ENCODE data around the gene MIER3. TPM values are rescaled to one million over a fixed set of nuclear protein-coding genes. Genes with fewer than 3 reads are reported as not detected.

The MIER3 gene
- polyA plus RNA-seq, 6 donors from 2014 or later = 8.1 to 14.2 (median 9.8) TPM

- Mint-ChIP-seq H3K4me1 (peaks cover 12 to 27% (median 19%) of the 10 kb centered on the region in 3 donors), H3K36me3 (peaks cover 14 to 15% of the 10 kb centered on the region in 2 donors), H3K27ac (no peak overlapping the region), H3K9me3 (no peaks in the 10 kb centered on the region), H3K27me3 (no peaks in the 10 kb centered on the region), H3K4me3 (no peak overlapping the region)
- DNase-seq (no peak), ATAC-seq (ENCODE audit: low read depth in 2 of 2) (no peak)
These were observed 4.9 kb downstream of the MIER3 start for GRCh38 chr5:56947052-56947451.

- ATAC-seq (ENCODE audit: low read depth in 2 of 2) (no peak), DNase-seq (no peak)
- peak overlapping the region in 2 of 6 donors; percentile 11 to 59 for H3K27ac Mint-ChIP-seq
- H3K4me3 Mint-ChIP-seq = no peak overlapping the region
- H3K9me3 Mint-ChIP-seq = no peaks in the 10 kb centered on the region
- H3K36me3 Mint-ChIP-seq = peaks cover 25 to 28% of the 10 kb centered on the region in 2 donors
- no peaks in the 10 kb centered on the region for H3K27me3 Mint-ChIP-seq
- peaks cover 4 to 13% (median 7%) of the 10 kb centered on the region in 3 donors for H3K4me1 Mint-ChIP-seq
These were observed 9.9 kb downstream of the MIER3 start for GRCh38 chr5:56941981-56942380.

GRCh38 chr5:56938858-56939257, 13.1 kb downstream of the MIER3 start:
- H3K9me3 Mint-ChIP-seq = no peaks in the 10 kb centered on the region
- H3K27ac Mint-ChIP-seq = no peak overlapping the region
- no peak for DNase-seq
- H3K36me3 Mint-ChIP-seq = peaks cover 25 to 27% of the 10 kb centered on the region in 2 donors
- H3K4me1 Mint-ChIP-seq = peaks cover 4 to 13% (median 7%) of the 10 kb centered on the region in 3 donors
- no peak for ATAC-seq (ENCODE audit: low read depth in 2 of 2)
- H3K27me3 Mint-ChIP-seq = no peaks in the 10 kb centered on the region
- no peak overlapping the region for H3K4me3 Mint-ChIP-seq

- H3K4me1 Mint-ChIP-seq = no peaks in the 10 kb centered on the region
- no peaks in the 10 kb centered on the region for H3K27me3 Mint-ChIP-seq
- H3K27ac Mint-ChIP-seq = no peak overlapping the region
- no peak for DNase-seq
- no peaks in the 10 kb centered on the region for H3K9me3 Mint-ChIP-seq
- peaks cover 0 to 12% of the 10 kb centered on the region in 2 donors for H3K36me3 Mint-ChIP-seq
- H3K4me3 Mint-ChIP-seq = no peak overlapping the region
- no peak for ATAC-seq (ENCODE audit: low read depth in 2 of 2)
These were observed 17.6 kb downstream of the MIER3 start for GRCh38 chr5:56934325-56934724.

GRCh38 chr5:56922922-56923321, 29.0 kb downstream of the MIER3 start:
- H3K9me3 Mint-ChIP-seq = no peaks in the 10 kb centered on the region
- ATAC-seq (ENCODE audit: low read depth in 2 of 2) (no peak), DNase-seq (no peak)
- no peaks in the 10 kb centered on the region for H3K4me1 Mint-ChIP-seq
- H3K4me3 Mint-ChIP-seq = no peak overlapping the region
- no peaks in the 10 kb centered on the region for H3K27me3 Mint-ChIP-seq
- peaks cover 0 to 6% of the 10 kb centered on the region in 2 donors for H3K36me3 Mint-ChIP-seq
- peak overlapping the region in 1 of 6 donors; percentile 25 for H3K27ac Mint-ChIP-seq

GRCh38 chr5:56919942-56920662, 31.8 kb downstream of the MIER3 start:
- Mint-ChIP-seq H3K4me3 (no peak overlapping the region), H3K27ac (peak overlapping the region in 2 of 6 donors; percentile 32 to 33), H3K9me3 (no peaks in the 10 kb centered on the region), H3K36me3 (no peaks in the 10 kb centered on the region), H3K27me3 (no peaks in the 10 kb centered on the region), H3K4me1 (no peaks in the 10 kb centered on the region)
- DNase-seq (no peak), ATAC-seq (ENCODE audit: low read depth in 2 of 2) (no peak)

- Mint-ChIP-seq H3K36me3 (peaks cover 0 to 4% of the 10 kb centered on the region in 2 donors), H3K27ac (peak overlapping the region in 1 of 6 donors; percentile 2), H3K27me3 (no peaks in the 10 kb centered on the region), H3K4me1 (no peaks in the 10 kb centered on the region), H3K4me3 (no peak overlapping the region), H3K9me3 (no peaks in the 10 kb centered on the region)
- DNase-seq (no peak), ATAC-seq (ENCODE audit: low read depth in 2 of 2) (no peak)
These were observed 33.9 kb downstream of the MIER3 start for GRCh38 chr5:56918054-56918453.

- Mint-ChIP-seq H3K4me1 (no peaks in the 10 kb centered on the region), H3K27ac (peak overlapping the region in 1 of 6 donors; percentile 9), H3K9me3 (no peaks in the 10 kb centered on the region), H3K4me3 (no peak overlapping the region), H3K27me3 (no peaks in the 10 kb centered on the region), H3K36me3 (peaks cover 0 to 4% of the 10 kb centered on the region in 2 donors)
- ATAC-seq (ENCODE audit: low read depth in 2 of 2) (no peak), DNase-seq (no peak)
These were observed 34.4 kb downstream of the MIER3 start for GRCh38 chr5:56917534-56917933.

- Mint-ChIP-seq H3K4me3 (no peak overlapping the region), H3K9me3 (no peaks in the 10 kb centered on the region), H3K36me3 (peaks cover 0 to 4% of the 10 kb centered on the region in 2 donors), H3K27ac (no peak overlapping the region), H3K27me3 (no peaks in the 10 kb centered on the region), H3K4me1 (peaks cover 7 to 10% (median 8%) of the 10 kb centered on the region in 3 donors)
- DNase-seq (no peak), ATAC-seq (ENCODE audit: low read depth in 2 of 2) (no peak)
These were observed 37.2 kb downstream of the MIER3 start for GRCh38 chr5:56914678-56915077.

GRCh38 chr5:56913766-56914165, 38.2 kb downstream of the MIER3 start:
- H3K27ac Mint-ChIP-seq = no peak overlapping the region
- H3K4me3 Mint-ChIP-seq = no peak overlapping the region
- DNase-seq = no peak
- peaks cover 0 to 4% of the 10 kb centered on the region in 2 donors for H3K36me3 Mint-ChIP-seq
- ATAC-seq (ENCODE audit: low read depth in 2 of 2) = no peak
- peaks cover 12 to 16% (median 12%) of the 10 kb centered on the region in 3 donors for H3K4me1 Mint-ChIP-seq
- no peaks in the 10 kb centered on the region for H3K27me3 Mint-ChIP-seq
- H3K9me3 Mint-ChIP-seq = no peaks in the 10 kb centered on the region

GRCh38 chr5:56910210-56910965, 41.5 kb downstream of the MIER3 start:
- Mint-ChIP-seq H3K27ac (peak overlapping the region; percentile 72 to 96 (median 94)), H3K9me3 (peaks cover 0 to 6% (median 3%) of the 10 kb centered on the region in 7 donors), H3K4me3 (peak overlapping the region; percentile 88 to 99 (median 97)), H3K4me1 (peaks cover 18 to 23% (median 20%) of the 10 kb centered on the region in 3 donors), H3K36me3 (peaks cover 0 to 4% of the 10 kb centered on the region in 2 donors), H3K27me3 (no peaks in the 10 kb centered on the region)
- no peak for DNase-seq
- peak; percentile 9 to 10 for ATAC-seq (ENCODE audit: low read depth in 2 of 2)

- DNase-seq (peak; percentile 86), ATAC-seq (ENCODE audit: low read depth in 2 of 2) (peak; percentile 81 to 82)
- Mint-ChIP-seq H3K4me3 (peak within 1 kb of the TSS; percentile 88 to 99 (median 97)), H3K9me3 (peaks cover 0 to 6% (median 3%) of the 10 kb centered on the region in 7 donors), H3K36me3 (peaks cover 0 to 4% of the 10 kb centered on the region in 2 donors), H3K27ac (peak within 1 kb of the TSS; percentile 92 to 98 (median 96)), H3K4me1 (peaks cover 18 to 23% (median 20%) of the 10 kb centered on the region in 3 donors), H3K27me3 (no peaks in the 10 kb centered on the region)
These were observed 42.4 kb downstream of the MIER3 start, which contains the start of gene SETD9 for GRCh38 chr5:56909294-56910209. Gene SETD9, plus strand, starts transcription at chr5:56909596. Its CDS starts 50 bp downstream, at chr5:56909646.

GRCh38 chr5:56908942-56909293, 43.0 kb downstream of the MIER3 start:
- DNase-seq (no peak), ATAC-seq (ENCODE audit: low read depth in 2 of 2) (peak; percentile 1 to 5)
- Mint-ChIP-seq H3K27ac (peak overlapping the region; percentile 84 to 98 (median 96)), H3K9me3 (peaks cover 0 to 9% (median 3%) of the 10 kb centered on the region in 7 donors), H3K4me1 (peaks cover 18 to 23% (median 20%) of the 10 kb centered on the region in 3 donors), H3K27me3 (peaks cover 0 to 5% (median 0%) of the 10 kb centered on the region in 3 donors), H3K4me3 (peak overlapping the region; percentile 88 to 99 (median 97)), H3K36me3 (peaks cover 0 to 3% of the 10 kb centered on the region in 2 donors)
